Gastroesophageal sphincter (tissue), 3 donors: ENCODE measurements around the gene BABAM2.

Experiments
- CTCF ChIP-seq, 4 experiments: fragments of 200-600 bp in 2 of 4; fragments of 450-650 bp in 2 of 4; sonication (generic) in 1 of 4; IDR thresholded peaks; one replicate each; pipeline ENCODE4 v1.5.1; 2017 to 2019; ENCODE audit warnings: antibody characterized with exemption in 4 of 4, mild to moderate bottlenecking in 2 of 4, moderate library complexity in 2 of 4
- POLR2A ChIP-seq, 2 donors: fragments of 450-650 bp; IDR thresholded peaks; one replicate each; pipeline ENCODE4 v1.6.1; 2017; ENCODE audit warnings: antibody characterized with exemption in 2 of 2, mild to moderate bottlenecking in 2 of 2, moderate library complexity in 1 of 2
- POLR2AphosphoS5 ChIP-seq: sonication (generic); formaldehyde crosslinking; IDR thresholded peaks from one replicate; pipeline ENCODE4 v1.6.1; 2017; ENCODE audit warnings: antibody characterized with exemption

- TF ChIP-seq POLR2A (IDR thresholded peaks at IDR 0.05) = no peak
- TF ChIP-seq CTCF (IDR thresholded peaks at IDR 0.05) = no peak
- TF ChIP-seq POLR2AphosphoS5 = no peak
Measured at GRCh38 chr2:28063492-28063962, 173.0 kb downstream of the BABAM2 start.
